AG10803 (cell line): ENCODE data around the gene RHOBTB3.
"Not testable (repeated sequence)": the region's sequence is repeated elsewhere in the genome, so short reads cannot be mapped to it uniquely, and the experiment has no call there.

Experiments
- DNase-seq: peaks from one replicate; pipeline ENCODE4 v3.0.0; 2010; ENCODE audit warnings: low read depth
- H3K4me3 ChIP-seq: 2 replicates; pipeline ENCODE4 v1.5.1; 2011; ENCODE audit warnings: mild to moderate bottlenecking, low read length, control low read depth
- CTCF ChIP-seq: conservative IDR thresholded peaks from 2 replicates; pipeline ENCODE4 v1.5.1; 2011; ENCODE audit warnings: mild to moderate bottlenecking, low read length, control low read depth, inconsistent platforms

The RHOBTB3 gene

GRCh38 chr5:95810305-95811125 is 79.4 kb downstream of the RHOBTB3 start:
- DNase-seq = no peak
- no peak for TF ChIP-seq CTCF
- H3K4me3 ChIP-seq = no peak overlapping the region

- not testable (repeated sequence) for H3K4me3 ChIP-seq, DNase-seq
Measured at GRCh38 chr5:95811126-95811423, 79.9 kb downstream of the RHOBTB3 start.

- DNase-seq, H3K4me3 ChIP-seq: not testable (repeated sequence)
Measured at GRCh38 chr5:95811461-95812073, 80.4 kb downstream of the RHOBTB3 start.

GRCh38 chr5:95812074-95812471 is 80.9 kb downstream of the RHOBTB3 start:
- no peak for DNase-seq
- H3K4me3 ChIP-seq = no peak overlapping the region
- TF ChIP-seq CTCF = no peak

GRCh38 chr5:95813035-95813434 is 81.9 kb downstream of the RHOBTB3 start:
- DNase-seq, H3K4me3 ChIP-seq: not testable (repeated sequence)

- no peak for TF ChIP-seq CTCF
- no peak for DNase-seq
- no peak overlapping the region for H3K4me3 ChIP-seq
Measured at GRCh38 chr5:95815155-95815729, 84.1 kb downstream of the RHOBTB3 start.

- H3K4me3 ChIP-seq = no peak overlapping the region
- DNase-seq = no peak
- no peak for TF ChIP-seq CTCF
Measured at GRCh38 chr5:95816341-95816740, 85.2 kb downstream of the RHOBTB3 start.

- TF ChIP-seq CTCF = no peak
- no peak for DNase-seq
- no peak overlapping the region for H3K4me3 ChIP-seq
Measured at GRCh38 chr5:95816776-95817175, 85.6 kb downstream of the RHOBTB3 start.
